GM23338 (cell line): Measurements from ENCODE around the gene ANKRD44. TPM values are rescaled to one million over a fixed set of nuclear protein-coding genes. Genes with fewer than 3 reads are reported as not detected.

Source experiments
- ATAC-seq: fragments of 200-7000 bp; cut with Tn5 transposase; 3 replicates; pipeline ENCODE4 v1.9.1; 2020
- DNase-seq: peaks from one replicate; pipeline ENCODE4 v3.0.0-alpha.2; 2015; ENCODE audit warnings: low spot score
- H2AFZ ChIP-seq: fragments of 200-600 bp; sonication (generic); 2 replicates; pipeline ENCODE4 v1.8.0; 2016; ENCODE audit warnings: antibody characterized with exemption, mild to moderate bottlenecking, moderate library complexity
- H3F3A ChIP-seq: fragments of 200-600 bp; sonication (generic); replicated peaks from 2 replicates; pipeline ENCODE4 v1.8.0; 2017; ENCODE audit warnings: antibody characterized with exemption, mixed run types, low read depth
- H3K27ac ChIP-seq: fragments of 200-600 bp; sonication (generic); 2 replicates; pipeline ENCODE4 v1.6.1; 2016; ENCODE audit warnings: low read depth
- H3K27me3 ChIP-seq: fragments of 200-600 bp; sonication (generic); 2 replicates; pipeline ENCODE4 v1.8.0; 2016; ENCODE audit warnings: mild to moderate bottlenecking, mixed run types, moderate library complexity; ENCODE audit not compliant: insufficient read depth
- H3K36me3 ChIP-seq: fragments of 200-600 bp; sonication (generic); 2 replicates; pipeline ENCODE4 v1.8.0; 2016; ENCODE audit warnings: mild to moderate bottlenecking; ENCODE audit not compliant: insufficient read depth
- H3K4me1 ChIP-seq: fragments of 200-600 bp; sonication (generic); 2 replicates; pipeline ENCODE4 v1.8.0; 2016; ENCODE audit warnings: mild to moderate bottlenecking, moderate library complexity; ENCODE audit not compliant: insufficient read depth
- H3K4me2 ChIP-seq: fragments of 200-600 bp; sonication (generic); 2 replicates; pipeline ENCODE4 v1.7.1; 2017; ENCODE audit warnings: mixed run types
- H3K4me3 ChIP-seq: fragments of 200-600 bp; sonication (generic); 2 replicates; pipeline ENCODE4 v1.6.1; 2016; ENCODE audit warnings: mixed run types
- H3K79me2 ChIP-seq: fragments of 200-600 bp; sonication (generic); replicated peaks from 2 replicates; pipeline ENCODE4 v1.8.0; 2017; ENCODE audit warnings: mild to moderate bottlenecking; ENCODE audit not compliant: insufficient read depth
- H3K9me2 ChIP-seq: fragments of 200-600 bp; sonication (generic); 2 replicates; pipeline ENCODE4 v1.8.0; 2017; ENCODE audit not compliant: insufficient read depth
- H4K20me1 ChIP-seq: fragments of 200-600 bp; sonication (generic); replicated peaks from 2 replicates; pipeline ENCODE4 v1.8.0; 2017; ENCODE audit warnings: mild to moderate bottlenecking; ENCODE audit not compliant: insufficient read depth
- H3K27ac Mint-ChIP-seq: 2 replicates; pipeline ENCODE4 v1.8.0; 2020; ENCODE audit warnings: inconsistent platforms, mild to moderate bottlenecking, moderate library complexity, mixed read lengths
- H3K27me3 Mint-ChIP-seq: 3 replicates; pipeline ENCODE4 v1.8.0; 2022; ENCODE audit warnings: low read depth, mild to moderate bottlenecking, moderate library complexity, mixed read lengths, inconsistent platforms; ENCODE audit not compliant: insufficient read depth, poor library complexity
- H3K36me3 Mint-ChIP-seq: 3 replicates; pipeline ENCODE4 v1.8.0; 2021; ENCODE audit warnings: low read depth, mild to moderate bottlenecking, inconsistent platforms, moderate library complexity, mixed read lengths
- H3K4me1 Mint-ChIP-seq: 3 replicates; pipeline ENCODE4 v1.8.0; 2020; ENCODE audit warnings: mild to moderate bottlenecking, inconsistent platforms, mixed read lengths
- H3K4me3 Mint-ChIP-seq: 3 replicates; pipeline ENCODE4 v1.8.0; 2021; ENCODE audit warnings: moderate library complexity, mild to moderate bottlenecking, inconsistent platforms, mixed read lengths
- H3K9me3 Mint-ChIP-seq: 3 replicates; pipeline ENCODE4 v1.8.0; 2020; ENCODE audit warnings: moderate library complexity, mild to moderate bottlenecking, inconsistent platforms, mixed read lengths
- CREB1 ChIP-seq: fragments of 250-450 bp; sonication (Bioruptor Pico); IDR thresholded peaks from 2 replicates; pipeline ENCODE4 v1.5.0; 2020; ENCODE audit warnings: low read depth, mild to moderate bottlenecking, moderate library complexity
- EZH2 ChIP-seq: fragments of 200-600 bp; sonication (generic); IDR thresholded peaks from one replicate; pipeline ENCODE4 v1.8.0; 2017; ENCODE audit warnings: antibody characterized with exemption, mild to moderate bottlenecking, low read depth; ENCODE audit not compliant: unreplicated experiment
- EZH2phosphoT487 ChIP-seq: fragments of 200-600 bp; sonication (generic); IDR thresholded peaks from one replicate; pipeline ENCODE4 v1.8.1; 2018; ENCODE audit warnings: antibody characterized with exemption; ENCODE audit not compliant: unreplicated experiment
- JUNB ChIP-seq: IDR thresholded peaks from one replicate; pipeline ENCODE4 v1.6.1; 2016; ENCODE audit warnings: antibody characterized with exemption; ENCODE audit not compliant: unreplicated experiment
- NANOG ChIP-seq: IDR thresholded peaks from 2 replicates; pipeline ENCODE4 v1.6.1; 2016; ENCODE audit warnings: antibody characterized with exemption, borderline replicate concordance
- POLR2AphosphoS5 ChIP-seq: IDR thresholded peaks from 2 replicates; pipeline ENCODE4 v1.6.1; 2016; ENCODE audit warnings: antibody characterized with exemption, low read depth
- STAT1 ChIP-seq: IDR thresholded peaks from one replicate; pipeline ENCODE4 v1.6.1; 2016; ENCODE audit warnings: antibody characterized with exemption; ENCODE audit not compliant: unreplicated experiment
- ZNF114 ChIP-seq: fragments of 250-450 bp; sonication (Bioruptor Pico); IDR thresholded peaks from 2 replicates; pipeline ENCODE4 v1.5.0; 2020; ENCODE audit warnings: mild to moderate bottlenecking, moderate library complexity
- ZNF331 ChIP-seq: fragments of 250-450 bp; sonication (Bioruptor Pico); IDR thresholded peaks from 2 replicates; pipeline ENCODE4 v1.5.0; 2020; ENCODE audit warnings: low read depth, mild to moderate bottlenecking, moderate library complexity
- polyA plus RNA-seq: library from polyadenylated mRNA; unstranded; fragments of >200 nt; fragmentation: Nextera tagmentation; extraction: Ambion mirVana; gene quantifications from 2 replicates; pipeline ENCODE4 v1.2.1, GENCODE V29; 2016
- total RNA-seq: library from RNA; depleted of rRNA; stranded (reverse); fragments of >200 nt; shearing (Covaris generic); gene quantifications from 2 replicates; pipeline ENCODE4 v1.2.3, GENCODE V29; 2014
- TF ChIP-seq, protein P1 (sequence below): fragments of 250-450 bp; sonication (Bioruptor Pico); IDR thresholded peaks from 2 replicates; pipeline ENCODE4 v1.5.0; 2020; ENCODE audit warnings: mild to moderate bottlenecking, moderate library complexity
- TF ChIP-seq, protein P2 (sequence below): IDR thresholded peaks from 2 replicates; pipeline ENCODE4 v1.6.1; 2016; ENCODE audit warnings: antibody characterized with exemption
- TF ChIP-seq, protein P3 (sequence below), 2 experiments: fragments of 200-600 bp in 1 of 2; sonication (generic) in 1 of 2; conservative IDR thresholded peaks; 2 replicates each; pipeline versions ENCODE4 v1.5.1 to v1.6.1; 2016 to 2017; ENCODE audit warnings: antibody characterized with exemption in 2 of 2, low read depth in 2 of 2, mild to moderate bottlenecking in 2 of 2, moderate library complexity in 1 of 2
- TF ChIP-seq, protein P4 (sequence below): IDR thresholded peaks from one replicate; pipeline ENCODE4 v1.6.1; 2018; ENCODE audit warnings: antibody characterized with exemption; ENCODE audit not compliant: unreplicated experiment

Gene ANKRD44
- total and polyA plus RNA-seq, 2 experiments from 2014 or later: 0.44 to 0.56 TPM

DNA sequence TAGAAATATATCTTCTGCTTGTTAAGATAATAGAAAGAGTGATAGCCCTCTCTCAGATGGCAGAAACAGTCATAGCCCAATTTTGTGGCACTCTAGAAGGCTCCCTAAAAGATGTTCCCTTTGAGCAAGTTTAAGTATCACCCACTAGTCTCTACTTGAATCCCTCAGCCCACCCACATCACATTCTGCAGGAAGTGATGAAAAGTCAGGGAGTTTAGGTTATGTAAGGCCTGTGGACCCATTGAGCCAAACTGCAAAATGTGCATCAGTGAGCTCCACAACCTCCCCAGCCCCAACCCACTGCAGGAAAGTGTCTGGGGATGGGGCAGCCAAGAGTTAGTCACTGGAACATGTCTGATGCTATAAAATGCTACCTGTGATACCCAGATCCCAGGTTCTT, 25.6 kb downstream of the ANKRD44 start:
- no peak for DNase-seq
- Histone ChIP-seq H3K27me3 (no peaks in the 10 kb centered on the region), H3K4me1 (no peaks in the 10 kb centered on the region), H3K4me3 (no peak overlapping the region), H3F3A (no peaks in the 10 kb centered on the region), H3K79me2 (no peaks in the 10 kb centered on the region), H3K4me2 (no peak overlapping the region), H3K36me3 (no peaks in the 10 kb centered on the region), H3K9me2 (no peaks in the 10 kb centered on the region), H4K20me1 (no peaks in the 10 kb centered on the region), H2AFZ (no peak overlapping the region), H3K27ac (no peak overlapping the region)
- Mint-ChIP-seq H3K36me3 (no peaks in the 10 kb centered on the region), H3K9me3 (no peaks in the 10 kb centered on the region), H3K27me3 (peaks cover 3% of the 10 kb centered on the region), H3K4me3 (no peak overlapping the region), H3K27ac (no peak overlapping the region), H3K4me1 (peaks cover 2% of the 10 kb centered on the region; the same call in 1 of the 3 replicates)
- TF ChIP-seq, protein P1, sequence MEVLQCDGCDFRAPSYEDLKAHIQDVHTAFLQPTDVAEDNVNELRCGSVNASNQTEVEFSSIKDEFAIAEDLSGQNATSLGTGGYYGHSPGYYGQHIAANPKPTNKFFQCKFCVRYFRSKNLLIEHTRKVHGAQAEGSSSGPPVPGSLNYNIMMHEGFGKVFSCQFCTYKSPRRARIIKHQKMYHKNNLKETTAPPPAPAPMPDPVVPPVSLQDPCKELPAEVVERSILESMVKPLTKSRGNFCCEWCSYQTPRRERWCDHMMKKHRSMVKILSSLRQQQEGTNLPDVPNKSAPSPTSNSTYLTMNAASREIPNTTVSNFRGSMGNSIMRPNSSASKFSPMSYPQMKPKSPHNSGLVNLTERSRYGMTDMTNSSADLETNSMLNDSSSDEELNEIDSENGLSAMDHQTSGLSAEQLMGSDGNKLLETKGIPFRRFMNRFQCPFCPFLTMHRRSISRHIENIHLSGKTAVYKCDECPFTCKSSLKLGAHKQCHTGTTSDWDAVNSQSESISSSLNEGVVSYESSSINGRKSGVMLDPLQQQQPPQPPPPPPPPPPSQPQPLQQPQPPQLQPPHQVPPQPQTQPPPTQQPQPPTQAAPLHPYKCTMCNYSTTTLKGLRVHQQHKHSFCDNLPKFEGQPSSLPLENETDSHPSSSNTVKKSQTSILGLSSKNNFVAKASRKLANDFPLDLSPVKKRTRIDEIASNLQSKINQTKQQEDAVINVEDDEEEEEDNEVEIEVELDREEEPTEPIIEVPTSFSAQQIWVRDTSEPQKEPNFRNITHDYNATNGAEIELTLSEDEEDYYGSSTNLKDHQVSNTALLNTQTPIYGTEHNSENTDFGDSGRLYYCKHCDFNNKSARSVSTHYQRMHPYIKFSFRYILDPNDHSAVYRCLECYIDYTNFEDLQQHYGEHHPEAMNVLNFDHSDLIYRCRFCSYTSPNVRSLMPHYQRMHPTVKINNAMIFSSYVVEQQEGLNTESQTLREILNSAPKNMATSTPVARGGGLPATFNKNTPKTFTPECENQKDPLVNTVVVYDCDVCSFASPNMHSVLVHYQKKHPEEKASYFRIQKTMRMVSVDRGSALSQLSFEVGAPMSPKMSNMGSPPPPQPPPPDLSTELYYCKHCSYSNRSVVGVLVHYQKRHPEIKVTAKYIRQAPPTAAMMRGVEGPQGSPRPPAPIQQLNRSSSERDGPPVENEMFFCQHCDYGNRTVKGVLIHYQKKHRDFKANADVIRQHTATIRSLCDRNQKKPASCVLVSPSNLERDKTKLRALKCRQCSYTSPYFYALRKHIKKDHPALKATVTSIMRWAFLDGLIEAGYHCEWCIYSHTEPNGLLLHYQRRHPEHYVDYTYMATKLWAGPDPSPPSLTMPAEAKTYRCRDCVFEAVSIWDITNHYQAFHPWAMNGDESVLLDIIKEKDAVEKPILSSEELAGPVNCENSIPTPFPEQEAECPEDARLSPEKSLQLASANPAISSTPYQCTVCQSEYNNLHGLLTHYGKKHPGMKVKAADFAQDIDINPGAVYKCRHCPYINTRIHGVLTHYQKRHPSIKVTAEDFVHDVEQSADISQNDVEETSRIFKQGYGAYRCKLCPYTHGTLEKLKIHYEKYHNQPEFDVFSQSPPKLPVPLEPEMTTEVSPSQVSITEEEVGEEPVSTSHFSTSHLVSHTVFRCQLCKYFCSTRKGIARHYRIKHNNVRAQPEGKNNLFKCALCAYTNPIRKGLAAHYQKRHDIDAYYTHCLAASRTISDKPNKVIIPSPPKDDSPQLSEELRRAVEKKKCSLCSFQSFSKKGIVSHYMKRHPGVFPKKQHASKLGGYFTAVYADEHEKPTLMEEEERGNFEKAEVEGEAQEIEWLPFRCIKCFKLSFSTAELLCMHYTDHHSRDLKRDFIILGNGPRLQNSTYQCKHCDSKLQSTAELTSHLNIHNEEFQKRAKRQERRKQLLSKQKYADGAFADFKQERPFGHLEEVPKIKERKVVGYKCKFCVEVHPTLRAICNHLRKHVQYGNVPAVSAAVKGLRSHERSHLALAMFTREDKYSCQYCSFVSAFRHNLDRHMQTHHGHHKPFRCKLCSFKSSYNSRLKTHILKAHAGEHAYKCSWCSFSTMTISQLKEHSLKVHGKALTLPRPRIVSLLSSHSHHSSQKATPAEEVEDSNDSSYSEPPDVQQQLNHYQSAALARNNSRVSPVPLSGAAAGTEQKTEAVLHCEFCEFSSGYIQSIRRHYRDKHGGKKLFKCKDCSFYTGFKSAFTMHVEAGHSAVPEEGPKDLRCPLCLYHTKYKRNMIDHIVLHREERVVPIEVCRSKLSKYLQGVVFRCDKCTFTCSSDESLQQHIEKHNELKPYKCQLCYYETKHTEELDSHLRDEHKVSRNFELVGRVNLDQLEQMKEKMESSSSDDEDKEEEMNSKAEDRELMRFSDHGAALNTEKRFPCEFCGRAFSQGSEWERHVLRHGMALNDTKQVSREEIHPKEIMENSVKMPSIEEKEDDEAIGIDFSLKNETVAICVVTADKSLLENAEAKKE: no peak
- TF ChIP-seq, protein P2, sequence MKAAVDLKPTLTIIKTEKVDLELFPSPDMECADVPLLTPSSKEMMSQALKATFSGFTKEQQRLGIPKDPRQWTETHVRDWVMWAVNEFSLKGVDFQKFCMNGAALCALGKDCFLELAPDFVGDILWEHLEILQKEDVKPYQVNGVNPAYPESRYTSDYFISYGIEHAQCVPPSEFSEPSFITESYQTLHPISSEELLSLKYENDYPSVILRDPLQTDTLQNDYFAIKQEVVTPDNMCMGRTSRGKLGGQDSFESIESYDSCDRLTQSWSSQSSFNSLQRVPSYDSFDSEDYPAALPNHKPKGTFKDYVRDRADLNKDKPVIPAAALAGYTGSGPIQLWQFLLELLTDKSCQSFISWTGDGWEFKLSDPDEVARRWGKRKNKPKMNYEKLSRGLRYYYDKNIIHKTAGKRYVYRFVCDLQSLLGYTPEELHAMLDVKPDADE: no peak
- TF ChIP-seq ZNF331 (CRISPR knock-in tag): no peak
- no peak for TF ChIP-seq STAT1
- TF ChIP-seq EZH2phosphoT487: no peak
- TF ChIP-seq EZH2: no peak
- TF ChIP-seq, protein P3, sequence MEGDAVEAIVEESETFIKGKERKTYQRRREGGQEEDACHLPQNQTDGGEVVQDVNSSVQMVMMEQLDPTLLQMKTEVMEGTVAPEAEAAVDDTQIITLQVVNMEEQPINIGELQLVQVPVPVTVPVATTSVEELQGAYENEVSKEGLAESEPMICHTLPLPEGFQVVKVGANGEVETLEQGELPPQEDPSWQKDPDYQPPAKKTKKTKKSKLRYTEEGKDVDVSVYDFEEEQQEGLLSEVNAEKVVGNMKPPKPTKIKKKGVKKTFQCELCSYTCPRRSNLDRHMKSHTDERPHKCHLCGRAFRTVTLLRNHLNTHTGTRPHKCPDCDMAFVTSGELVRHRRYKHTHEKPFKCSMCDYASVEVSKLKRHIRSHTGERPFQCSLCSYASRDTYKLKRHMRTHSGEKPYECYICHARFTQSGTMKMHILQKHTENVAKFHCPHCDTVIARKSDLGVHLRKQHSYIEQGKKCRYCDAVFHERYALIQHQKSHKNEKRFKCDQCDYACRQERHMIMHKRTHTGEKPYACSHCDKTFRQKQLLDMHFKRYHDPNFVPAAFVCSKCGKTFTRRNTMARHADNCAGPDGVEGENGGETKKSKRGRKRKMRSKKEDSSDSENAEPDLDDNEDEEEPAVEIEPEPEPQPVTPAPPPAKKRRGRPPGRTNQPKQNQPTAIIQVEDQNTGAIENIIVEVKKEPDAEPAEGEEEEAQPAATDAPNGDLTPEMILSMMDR (conservative IDR thresholded peaks at IDR 0.05; ENCODE audit: low read depth in 2 of 2): no peak
- no peak for TF ChIP-seq JUNB
- TF ChIP-seq ZNF114: no peak
- no peak for TF ChIP-seq CREB1 (CRISPR knock-in tag)
- TF ChIP-seq POLR2AphosphoS5: no peak
- TF ChIP-seq, protein P4, sequence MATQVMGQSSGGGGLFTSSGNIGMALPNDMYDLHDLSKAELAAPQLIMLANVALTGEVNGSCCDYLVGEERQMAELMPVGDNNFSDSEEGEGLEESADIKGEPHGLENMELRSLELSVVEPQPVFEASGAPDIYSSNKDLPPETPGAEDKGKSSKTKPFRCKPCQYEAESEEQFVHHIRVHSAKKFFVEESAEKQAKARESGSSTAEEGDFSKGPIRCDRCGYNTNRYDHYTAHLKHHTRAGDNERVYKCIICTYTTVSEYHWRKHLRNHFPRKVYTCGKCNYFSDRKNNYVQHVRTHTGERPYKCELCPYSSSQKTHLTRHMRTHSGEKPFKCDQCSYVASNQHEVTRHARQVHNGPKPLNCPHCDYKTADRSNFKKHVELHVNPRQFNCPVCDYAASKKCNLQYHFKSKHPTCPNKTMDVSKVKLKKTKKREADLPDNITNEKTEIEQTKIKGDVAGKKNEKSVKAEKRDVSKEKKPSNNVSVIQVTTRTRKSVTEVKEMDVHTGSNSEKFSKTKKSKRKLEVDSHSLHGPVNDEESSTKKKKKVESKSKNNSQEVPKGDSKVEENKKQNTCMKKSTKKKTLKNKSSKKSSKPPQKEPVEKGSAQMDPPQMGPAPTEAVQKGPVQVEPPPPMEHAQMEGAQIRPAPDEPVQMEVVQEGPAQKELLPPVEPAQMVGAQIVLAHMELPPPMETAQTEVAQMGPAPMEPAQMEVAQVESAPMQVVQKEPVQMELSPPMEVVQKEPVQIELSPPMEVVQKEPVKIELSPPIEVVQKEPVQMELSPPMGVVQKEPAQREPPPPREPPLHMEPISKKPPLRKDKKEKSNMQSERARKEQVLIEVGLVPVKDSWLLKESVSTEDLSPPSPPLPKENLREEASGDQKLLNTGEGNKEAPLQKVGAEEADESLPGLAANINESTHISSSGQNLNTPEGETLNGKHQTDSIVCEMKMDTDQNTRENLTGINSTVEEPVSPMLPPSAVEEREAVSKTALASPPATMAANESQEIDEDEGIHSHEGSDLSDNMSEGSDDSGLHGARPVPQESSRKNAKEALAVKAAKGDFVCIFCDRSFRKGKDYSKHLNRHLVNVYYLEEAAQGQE: no peak
- no peak for TF ChIP-seq NANOG
- no peak for ATAC-seq
